T-helper 1 cell (primary cell): ENCODE results near the gene ARPC5.
"Not testable (repeated sequence)": the region's sequence is repeated elsewhere in the genome, so short reads cannot be mapped to it uniquely, and the experiment has no call there.

Experiments used
- DNase-seq, 5 donors: peaks; one replicate each; pipeline ENCODE4 v3.0.0-alpha.2; 2012 to 2020
- total RNA-seq, 4 donors: gene quantifications; one replicate each; lab custom pipeline; 2026; lab: John Stamatoyannopoulos, UW

ARPC5 gene
- 62.7 to 133 (median 70.6) reads per million in 4 donors for total RNA-seq

GRCh38 chr1:183635606-183636333 is at the start of gene ARPC5:
Gene ARPC5, minus strand, starts transcription at chr1:183635783. Its CDS starts 124 bp downstream, at chr1:183635659.
- peak; percentile 91 to 99 (median 92) for DNase-seq

GRCh38 chr1:183685112-183685713 is 49.6 kb upstream of the ARPC5 start:
- DNase-seq, result peak in 2 of 5 donors; percentile 10 to 48

GRCh38 chr1:183679363-183679762 is 43.8 kb upstream of the ARPC5 start:
- not testable (repeated sequence) for DNase-seq

GRCh38 chr1:183678819-183679218 is 43.2 kb upstream of the ARPC5 start:
- no peak for DNase-seq

GRCh38 chr1:183676586-183677189 is 41.1 kb upstream of the ARPC5 start:
- DNase-seq, result no peak

- no peak for DNase-seq
These were observed 40.5 kb upstream of the ARPC5 start for GRCh38 chr1:183675883-183676585.

GRCh38 chr1:183675381-183675780 is 39.8 kb upstream of the ARPC5 start:
- no peak for DNase-seq

GRCh38 chr1:183674886-183675285 is 39.3 kb upstream of the ARPC5 start:
- DNase-seq, result no peak

- no peak for DNase-seq
These were observed 38.8 kb upstream of the ARPC5 start for GRCh38 chr1:183674339-183674738.

- no peak for DNase-seq
These were observed 38.2 kb upstream of the ARPC5 start for GRCh38 chr1:183673605-183674323.

- no peak for DNase-seq
These were observed 34.6 kb upstream of the ARPC5 start for GRCh38 chr1:183670169-183670568.

- no peak for DNase-seq
These were observed 20.8 kb upstream of the ARPC5 start for GRCh38 chr1:183656355-183656754.

GRCh38 chr1:183655562-183656075 is 20.0 kb upstream of the ARPC5 start:
- peak; percentile 22 to 69 (median 55) for DNase-seq

GRCh38 chr1:183654706-183655105 is 19.1 kb upstream of the ARPC5 start:
- DNase-seq, result no peak

GRCh38 chr1:183653876-183654451 is 18.4 kb upstream of the ARPC5 start:
- DNase-seq, result no peak

- DNase-seq, result no peak
These were observed 17.8 kb upstream of the ARPC5 start for GRCh38 chr1:183653462-183653794.

GRCh38 chr1:183652547-183653461 is 17.2 kb upstream of the ARPC5 start, which contains the start of gene APOBEC4:
Gene APOBEC4, minus strand, starts transcription at chr1:183653316. Its CDS starts 4,535 bp downstream, at chr1:183648781.
- DNase-seq, result no peak

- peak in 1 of 5 donors; percentile 65 for DNase-seq
These were observed 16.5 kb upstream of the ARPC5 start for GRCh38 chr1:183652107-183652506.

GRCh38 chr1:183651612-183652011 is 16.0 kb upstream of the ARPC5 start:
- no peak for DNase-seq

- DNase-seq, result no peak
These were observed 12.5 kb upstream of the ARPC5 start for GRCh38 chr1:183648042-183648441.

GRCh38 chr1:183646776-183647175 is 11.2 kb upstream of the ARPC5 start:
- no peak for DNase-seq
